GM10266 (cell line): ENCODE results near the gene AGBL4.
"Not testable (repeated sequence)": the region's sequence is repeated elsewhere in the genome, so short reads cannot be mapped to it uniquely, and the experiment has no call there.

Experiments
- DNase-seq: peaks from one replicate; pipeline ENCODE4 v3.0.0; 2012; ENCODE audit errors: extremely low spot score
- CTCF ChIP-seq: IDR thresholded peaks from 2 replicates; pipeline ENCODE4 v1.5.1; 2012; ENCODE audit warnings: mild to moderate bottlenecking, low read depth; ENCODE audit not compliant: control insufficient read depth, insufficient read depth; ENCODE audit errors: missing control alignments

The AGBL4 gene

GRCh38 chr1:49319426-49319963, 704.3 kb downstream of the AGBL4 start:
- TF ChIP-seq CTCF, result no peak
- no peak for DNase-seq

GRCh38 chr1:49318218-49318617, 705.5 kb downstream of the AGBL4 start:
- no peak for TF ChIP-seq CTCF
- DNase-seq, result no peak

GRCh38 chr1:49307457-49307856, 716.3 kb downstream of the AGBL4 start:
- TF ChIP-seq CTCF, result no peak
- no peak for DNase-seq

- no peak for TF ChIP-seq CTCF
- DNase-seq, result no peak
Observed at GRCh38 chr1:49306507-49307070, 717.2 kb downstream of the AGBL4 start.

GRCh38 chr1:49302400-49302799, 721.4 kb downstream of the AGBL4 start:
- DNase-seq, result not testable (repeated sequence)

GRCh38 chr1:49298304-49298703, 725.5 kb downstream of the AGBL4 start:
- DNase-seq, result no peak
- no peak for TF ChIP-seq CTCF

GRCh38 chr1:49297783-49298182, 726.0 kb downstream of the AGBL4 start:
- DNase-seq, result no peak
- no peak for TF ChIP-seq CTCF

- no peak for TF ChIP-seq CTCF
- DNase-seq, result no peak
Observed at GRCh38 chr1:49294539-49294938, 729.2 kb downstream of the AGBL4 start.
